Measurements from ENCODE around the gene CD28. TPM values are rescaled to one million over a fixed set of nuclear protein-coding genes. Genes with fewer than 3 reads are reported as not detected.

The CD28 gene
- total RNA-seq, 4 donors from 2014 or later, result 0.42 to 1.3 (median 0.63) TPM

DNA sequence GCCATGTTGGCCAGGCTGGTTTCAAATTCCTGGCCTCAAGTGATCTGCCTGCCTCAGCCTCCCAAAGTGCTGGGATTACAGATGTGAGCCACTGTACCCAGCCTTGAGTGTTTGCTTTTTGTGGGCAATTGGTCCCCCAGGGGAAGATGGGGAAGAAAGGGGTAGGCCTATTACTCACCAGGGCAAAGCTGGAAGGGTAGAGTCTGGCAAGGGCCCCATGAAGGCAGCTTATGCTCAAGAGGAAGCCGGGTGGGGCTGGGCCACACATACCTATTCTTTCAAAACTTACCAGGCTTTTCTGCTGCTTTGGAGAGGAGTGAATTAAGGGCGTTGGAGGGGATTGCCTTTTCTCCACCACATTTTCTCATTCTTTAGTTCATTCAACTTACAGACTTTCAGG is 24.5 kb upstream of the CD28 start:
- TF ChIP-seq POLR2A (IDR thresholded peaks at IDR 0.05), result no peak
- TF ChIP-seq, protein P1, sequence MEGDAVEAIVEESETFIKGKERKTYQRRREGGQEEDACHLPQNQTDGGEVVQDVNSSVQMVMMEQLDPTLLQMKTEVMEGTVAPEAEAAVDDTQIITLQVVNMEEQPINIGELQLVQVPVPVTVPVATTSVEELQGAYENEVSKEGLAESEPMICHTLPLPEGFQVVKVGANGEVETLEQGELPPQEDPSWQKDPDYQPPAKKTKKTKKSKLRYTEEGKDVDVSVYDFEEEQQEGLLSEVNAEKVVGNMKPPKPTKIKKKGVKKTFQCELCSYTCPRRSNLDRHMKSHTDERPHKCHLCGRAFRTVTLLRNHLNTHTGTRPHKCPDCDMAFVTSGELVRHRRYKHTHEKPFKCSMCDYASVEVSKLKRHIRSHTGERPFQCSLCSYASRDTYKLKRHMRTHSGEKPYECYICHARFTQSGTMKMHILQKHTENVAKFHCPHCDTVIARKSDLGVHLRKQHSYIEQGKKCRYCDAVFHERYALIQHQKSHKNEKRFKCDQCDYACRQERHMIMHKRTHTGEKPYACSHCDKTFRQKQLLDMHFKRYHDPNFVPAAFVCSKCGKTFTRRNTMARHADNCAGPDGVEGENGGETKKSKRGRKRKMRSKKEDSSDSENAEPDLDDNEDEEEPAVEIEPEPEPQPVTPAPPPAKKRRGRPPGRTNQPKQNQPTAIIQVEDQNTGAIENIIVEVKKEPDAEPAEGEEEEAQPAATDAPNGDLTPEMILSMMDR (IDR thresholded peaks at IDR 0.05), result no peak
- no peaks in the 10 kb centered on the region for H3K9me3 ChIP-seq
- DNase-seq, result no peak
- no peaks in the 10 kb centered on the region for H3K27me3 ChIP-seq
- intact Hi-C loops (cut with DNase I), result no loop called here
- peak overlapping the region; percentile 53 to 87 (median 72) for H3K27ac ChIP-seq
- H3K4me3 ChIP-seq, result no peak overlapping the region
- WGBS, 2 donors, result 24 to 44% methylated on average over 1 to 2 of the region's 2 CpGs
- no peaks in the 10 kb centered on the region for H3K36me3 ChIP-seq
- peaks cover 0 to 57% (median 37%) of the 10 kb centered on the region in 3 donors for H3K4me1 ChIP-seq

DNA sequence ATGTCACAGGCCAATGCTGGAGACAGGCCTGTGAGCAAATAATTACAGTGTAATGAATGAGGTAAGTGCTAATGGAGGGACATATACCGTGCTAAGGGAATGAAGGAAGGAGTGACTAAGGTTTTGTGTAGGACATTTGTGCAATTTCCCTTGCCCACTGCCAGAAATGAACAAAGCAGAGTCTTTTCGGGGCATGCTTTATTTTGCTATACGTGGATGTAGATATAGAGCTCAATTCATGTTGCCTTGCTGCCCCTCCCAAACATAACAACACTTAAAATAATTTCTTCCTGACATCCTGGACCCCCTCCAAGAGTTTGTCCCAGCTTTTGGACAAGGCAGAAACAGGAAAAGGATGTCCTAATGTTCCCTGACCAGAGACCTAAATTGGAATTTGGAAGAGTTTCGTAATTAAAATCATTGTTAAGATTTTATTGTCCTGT is 23.7 kb upstream of the CD28 start:
- TF ChIP-seq, protein P1 (IDR thresholded peaks at IDR 0.05), result no peak
- no peak for TF ChIP-seq POLR2A (IDR thresholded peaks at IDR 0.05)
- Histone ChIP-seq H3K27me3 (no peaks in the 10 kb centered on the region), H3K36me3 (no peaks in the 10 kb centered on the region), H3K4me3 (no peak overlapping the region), H3K27ac (peak overlapping the region; percentile 53 to 87 (median 72)), H3K4me1 (peaks cover 0 to 63% (median 41%) of the 10 kb centered on the region in 3 donors), H3K9me3 (no peaks in the 10 kb centered on the region)
- intact Hi-C loops (cut with DNase I), result no loop called here
- no peak for DNase-seq
- WGBS, 2 donors, result 34 to 35% methylated on average over 4 of the region's 4 CpGs

DNA sequence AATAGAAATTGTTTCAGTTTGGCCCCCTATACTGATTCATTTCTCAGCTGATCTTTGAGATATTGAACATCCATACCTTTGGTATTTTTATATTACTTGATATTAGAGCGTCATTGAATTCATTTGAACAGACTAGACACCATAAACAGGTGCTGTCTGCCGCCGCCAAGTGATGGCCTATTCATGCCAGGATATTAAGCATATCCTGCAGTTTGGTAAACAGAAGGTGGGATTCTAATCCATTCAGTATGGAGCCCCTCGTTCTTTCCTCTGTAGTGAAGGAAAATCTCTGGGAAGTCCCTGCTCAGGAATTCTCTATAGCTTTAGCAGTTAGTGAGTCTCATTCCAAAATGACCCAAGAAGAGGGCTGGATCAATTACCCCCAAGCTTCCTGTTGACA is 23.0 kb upstream of the CD28 start:
- intact Hi-C loops (cut with DNase I), result no loop called here
- Histone ChIP-seq H3K4me3 (no peak overlapping the region), H3K27ac (peak overlapping the region; percentile 28 to 87 (median 68)), H3K36me3 (no peaks in the 10 kb centered on the region), H3K27me3 (no peaks in the 10 kb centered on the region), H3K4me1 (peaks cover 0 to 63% (median 41%) of the 10 kb centered on the region in 3 donors), H3K9me3 (no peaks in the 10 kb centered on the region)
- TF ChIP-seq, protein P1 (IDR thresholded peaks at IDR 0.05), result no peak
- TF ChIP-seq POLR2A (IDR thresholded peaks at IDR 0.05), result no peak
- WGBS, 2 donors, result 76 to 87% methylated on average over 4 of the region's 4 CpGs
- DNase-seq, result no peak

DNA sequence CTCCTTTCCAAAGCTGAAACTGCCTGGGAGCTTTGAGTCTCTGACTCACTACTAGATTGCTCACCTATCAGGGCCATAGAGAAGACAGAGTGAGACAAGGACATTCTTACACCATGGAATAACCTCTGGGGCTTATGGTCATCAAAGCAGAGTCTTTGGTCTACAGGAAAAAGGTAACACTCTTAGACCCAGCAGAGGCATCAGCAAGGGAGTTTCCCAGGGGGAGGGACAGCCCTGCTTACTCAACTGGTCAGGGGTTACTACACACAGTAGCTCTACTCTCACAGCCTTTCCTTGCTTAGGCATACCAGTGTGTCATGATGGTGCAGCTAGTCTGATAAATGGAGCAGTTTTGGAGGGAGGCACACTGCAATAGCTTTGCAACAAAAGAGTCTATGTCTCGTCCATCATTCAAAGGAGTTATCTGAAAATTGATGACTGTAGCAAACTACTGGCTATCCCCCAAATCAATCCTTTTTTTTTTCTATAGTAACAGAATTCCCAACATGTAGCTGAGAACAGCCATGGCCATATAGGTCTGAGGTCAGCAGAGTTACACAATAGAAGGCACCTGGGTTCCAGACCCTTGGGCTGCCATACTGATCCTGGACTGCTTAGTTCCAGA is 22.4 kb upstream of the CD28 start:
- Histone ChIP-seq H3K27me3 (no peaks in the 10 kb centered on the region), H3K9me3 (no peaks in the 10 kb centered on the region), H3K36me3 (no peaks in the 10 kb centered on the region), H3K4me1 (peaks cover 0 to 63% (median 41%) of the 10 kb centered on the region in 3 donors), H3K27ac (peak overlapping the region; percentile 28 to 87 (median 68)), H3K4me3 (no peak overlapping the region)
- TF ChIP-seq, protein P1 (IDR thresholded peaks at IDR 0.05), result no peak
- TF ChIP-seq POLR2A (IDR thresholded peaks at IDR 0.05), result no peak
- intact Hi-C loops (cut with DNase I), result no loop called here
- 73 to 100% methylated on average over 1 of the region's 1 CpG for WGBS, 2 donors
- DNase-seq, result no peak

DNA sequence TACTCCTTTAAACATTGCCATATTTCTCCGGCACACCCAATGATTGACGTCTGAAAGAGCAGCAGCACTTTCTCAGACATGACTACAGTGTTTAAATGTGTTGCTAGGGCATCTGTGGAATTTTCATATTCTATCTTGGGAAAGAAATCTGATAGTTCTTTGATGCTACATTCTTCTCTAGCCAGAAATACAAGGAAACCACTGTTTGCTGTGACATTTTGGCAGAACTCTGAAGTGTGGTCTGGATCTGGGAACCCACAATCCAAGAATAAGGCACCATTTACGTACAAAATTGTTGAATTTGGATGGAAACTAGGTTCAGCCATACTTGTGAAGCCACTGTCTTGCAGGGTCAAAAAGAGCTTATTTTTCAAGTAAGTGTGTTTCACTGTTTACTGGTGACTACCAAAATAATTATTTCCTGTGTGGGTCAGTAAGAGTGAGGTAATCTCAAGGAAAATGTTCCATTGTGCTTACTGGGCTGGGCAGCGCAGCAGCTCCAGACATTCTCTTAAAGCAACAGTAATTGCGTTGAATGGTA is 21.3 kb upstream of the CD28 start:
- H3K4me1 ChIP-seq, result peaks cover 0 to 66% (median 41%) of the 10 kb centered on the region in 3 donors
- no peaks in the 10 kb centered on the region for H3K36me3 ChIP-seq
- H3K9me3 ChIP-seq, result no peaks in the 10 kb centered on the region
- no peaks in the 10 kb centered on the region for H3K27me3 ChIP-seq
- no peak overlapping the region for H3K4me3 ChIP-seq
- peak overlapping the region; percentile 16 to 87 (median 68) for H3K27ac ChIP-seq
- 73 to 81% methylated on average over 5 of the region's 5 CpGs for WGBS, 2 donors
- no peak for DNase-seq
- TF ChIP-seq POLR2A (IDR thresholded peaks at IDR 0.05), result no peak
- TF ChIP-seq, protein P1 (IDR thresholded peaks at IDR 0.05), result no peak
- intact Hi-C loops (cut with DNase I), result no loop called here
